ENCODE results near the gene MPIG6B.
A peak's percentile ranks its signal among the peaks of the same experiment; 100 is the strongest.

The MPIG6B gene, protein sequence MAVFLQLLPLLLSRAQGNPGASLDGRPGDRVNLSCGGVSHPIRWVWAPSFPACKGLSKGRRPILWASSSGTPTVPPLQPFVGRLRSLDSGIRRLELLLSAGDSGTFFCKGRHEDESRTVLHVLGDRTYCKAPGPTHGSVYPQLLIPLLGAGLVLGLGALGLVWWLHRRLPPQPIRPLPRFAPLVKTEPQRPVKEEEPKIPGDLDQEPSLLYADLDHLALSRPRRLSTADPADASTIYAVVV

DNA sequence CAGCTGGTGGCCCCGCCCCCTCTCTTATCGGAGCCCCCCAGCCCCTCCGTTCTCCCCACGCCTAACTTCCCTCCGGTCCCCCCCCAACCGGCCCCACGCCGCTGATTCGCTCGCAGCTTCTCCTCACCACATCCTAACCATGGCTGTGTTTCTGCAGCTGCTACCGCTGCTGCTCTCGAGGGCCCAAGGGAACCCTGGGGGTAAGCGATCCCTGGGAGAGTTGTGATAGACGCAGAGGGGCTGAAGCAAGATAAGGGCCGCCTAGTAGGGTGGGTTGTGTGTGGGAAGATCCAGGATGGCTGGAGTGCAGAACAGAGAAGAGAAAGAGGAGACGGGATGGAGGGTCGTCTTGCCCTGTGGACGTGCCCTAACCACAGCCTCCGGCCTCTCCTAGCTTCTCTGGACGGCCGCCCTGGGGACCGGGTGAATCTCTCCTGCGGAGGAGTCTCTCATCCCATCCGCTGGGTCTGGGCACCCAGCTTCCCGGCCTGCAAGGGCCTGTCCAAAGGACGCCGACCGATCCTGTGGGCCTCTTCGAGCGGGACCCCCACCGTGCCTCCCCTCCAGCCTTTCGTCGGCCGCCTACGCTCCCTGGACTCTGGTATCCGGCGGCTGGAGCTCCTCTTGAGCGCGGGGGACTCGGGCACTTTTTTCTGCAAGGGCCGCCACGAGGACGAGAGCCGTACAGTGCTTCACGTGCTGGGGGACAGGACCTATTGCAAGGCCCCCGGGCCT lies at the start of gene MPIG6B:
Gene MPIG6B (plus strand): TSS at position 129 of the 735 bp plus-strand sequence. CDS start 11 bp downstream, at position 140.
- no peak for DNase-seq

DNA sequence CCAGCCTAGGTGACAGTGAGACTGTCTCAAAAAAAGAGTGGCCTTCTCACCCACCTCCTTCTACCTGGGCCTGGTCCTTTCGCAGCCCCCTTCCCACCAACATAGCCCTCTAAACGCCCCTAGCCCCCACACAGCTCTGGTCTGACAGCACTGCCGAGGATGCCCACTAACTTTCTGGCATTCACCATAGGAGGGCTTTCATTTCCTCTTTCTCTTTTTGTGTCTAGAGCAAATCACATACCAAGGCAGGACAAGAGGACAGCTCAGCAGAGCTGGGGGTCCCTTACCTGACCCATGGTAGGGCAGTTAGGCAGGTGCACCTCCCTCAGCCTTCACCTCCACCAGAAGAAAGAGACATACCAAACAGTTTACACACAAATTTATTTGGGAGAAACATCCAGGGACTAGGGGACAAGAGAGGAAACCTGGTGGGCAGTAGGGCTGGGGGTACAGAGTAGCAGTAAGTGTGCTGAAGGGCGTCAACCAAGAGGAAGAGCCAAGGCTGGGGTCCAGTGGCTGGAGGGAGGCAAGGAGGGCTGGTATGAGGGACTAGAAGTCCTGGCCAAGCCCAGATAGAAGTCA lies 46.8 kb upstream of the MPIG6B start:
- DNase-seq = no peak

DNA sequence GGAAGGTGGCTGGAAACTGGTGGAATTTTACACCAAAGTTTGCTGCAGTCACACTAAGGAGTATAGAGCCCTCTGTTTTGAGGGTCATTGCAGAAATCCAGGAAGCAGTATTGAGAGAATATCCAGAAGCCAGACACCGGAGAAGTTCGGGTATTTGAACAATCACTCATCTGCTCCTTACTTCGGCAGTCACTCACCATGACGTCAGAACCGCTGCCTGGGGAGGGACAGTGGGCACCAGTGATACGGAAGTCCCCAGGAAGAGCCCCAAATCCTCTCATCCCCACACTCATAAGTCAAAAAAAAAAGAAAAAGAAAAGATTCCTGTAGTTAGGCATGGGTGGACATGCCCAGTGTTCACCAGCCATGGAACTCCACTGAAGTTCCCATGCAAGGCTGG lies 46.3 kb upstream of the MPIG6B start:
- no peak for DNase-seq

DNA sequence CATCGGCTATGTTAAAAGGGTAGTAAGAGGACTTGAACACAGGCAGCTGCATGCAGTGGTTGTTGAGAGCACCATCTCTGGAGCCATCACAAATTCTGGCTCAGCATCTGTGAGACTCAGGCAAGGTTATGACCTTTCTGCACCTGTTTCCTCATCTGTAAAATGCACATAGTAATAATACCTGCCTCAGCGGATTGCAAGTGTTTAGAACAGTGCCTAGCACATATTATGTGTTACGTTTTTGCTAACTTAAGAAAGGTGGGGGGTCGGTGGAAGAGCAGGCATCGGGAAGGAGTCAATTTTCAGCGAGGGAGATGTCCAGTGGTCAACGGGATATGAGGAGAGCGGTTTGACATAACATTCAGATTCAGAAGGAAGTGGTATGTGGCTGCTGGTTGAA lies 45.2 kb upstream of the MPIG6B start:
- DNase-seq = no peak

DNA sequence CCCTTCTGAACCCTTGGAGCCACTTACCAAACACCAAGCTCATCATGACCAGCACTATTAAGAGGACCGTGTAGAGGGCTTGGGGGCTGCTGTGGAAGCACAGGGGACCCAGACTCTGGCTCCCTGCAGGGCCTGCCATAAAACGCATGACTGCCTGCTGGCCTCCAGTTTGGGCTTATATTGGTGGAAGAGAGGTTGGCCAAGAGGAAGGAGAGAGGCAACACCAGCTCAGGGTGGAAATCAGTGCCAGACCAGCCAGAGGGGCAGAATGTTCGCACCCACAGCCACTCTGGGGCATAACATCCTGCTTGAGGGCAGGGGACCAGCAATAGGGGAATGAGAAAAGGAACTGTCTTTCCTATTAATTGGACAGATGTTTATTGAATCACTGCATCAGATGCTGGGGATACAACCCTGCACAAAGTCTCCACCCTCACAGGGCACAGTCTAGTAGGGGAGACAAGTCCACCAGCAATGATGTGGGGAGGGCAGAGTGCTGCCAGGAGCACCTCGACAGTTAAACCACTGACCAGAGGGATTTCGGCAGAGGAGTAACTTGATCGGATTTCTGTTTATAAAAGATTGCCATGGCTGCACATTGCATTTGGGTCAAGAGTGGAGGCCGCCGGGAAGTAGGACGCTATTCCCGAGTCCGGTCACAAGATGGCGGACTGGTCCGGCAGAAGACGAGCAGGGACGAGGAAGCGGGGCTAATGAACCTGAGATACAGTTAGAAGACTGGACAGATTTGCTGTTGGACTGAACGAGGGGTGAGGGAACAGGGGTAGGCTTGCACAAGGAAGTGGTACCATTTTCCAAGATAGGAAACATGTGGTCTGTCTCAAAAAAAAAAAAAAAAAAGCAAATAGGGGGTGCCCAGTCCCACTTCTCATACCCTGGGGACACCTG lies 42.7 kb upstream of the MPIG6B start, which contains the start of gene LY6G5C:
Gene LY6G5C (minus strand): TSS at position 842 of the 909 bp plus-strand sequence. CDS start 694 bp downstream, at position 148.
- peak; percentile 18 for DNase-seq

DNA sequence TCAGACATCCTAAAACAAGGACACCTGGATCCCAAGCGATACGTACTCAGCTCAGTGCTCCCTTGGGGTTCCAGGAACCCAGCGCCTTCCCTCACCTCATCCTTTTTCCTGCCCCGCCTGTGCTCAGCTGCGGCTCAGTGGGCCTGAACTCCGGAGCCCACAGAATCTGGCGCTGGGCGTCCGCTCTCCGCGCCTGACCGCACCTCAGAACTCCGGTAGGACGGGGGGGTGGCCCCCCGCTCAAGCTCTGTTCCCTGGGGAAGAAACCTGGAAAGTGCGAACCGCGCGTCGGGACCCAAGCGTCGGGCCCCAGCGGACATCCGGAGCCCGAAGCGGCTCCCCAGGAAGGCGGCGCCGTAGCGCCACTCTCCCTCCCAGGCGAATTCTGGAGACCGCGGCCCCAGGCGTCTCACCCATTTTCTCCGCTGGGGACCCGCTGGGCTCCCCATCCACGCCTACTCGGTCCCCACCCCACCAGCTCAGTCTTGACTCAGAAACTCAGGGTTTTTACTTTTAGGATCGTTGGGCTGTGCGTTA lies 42.0 kb upstream of the MPIG6B start:
- DNase-seq = no peak

DNA sequence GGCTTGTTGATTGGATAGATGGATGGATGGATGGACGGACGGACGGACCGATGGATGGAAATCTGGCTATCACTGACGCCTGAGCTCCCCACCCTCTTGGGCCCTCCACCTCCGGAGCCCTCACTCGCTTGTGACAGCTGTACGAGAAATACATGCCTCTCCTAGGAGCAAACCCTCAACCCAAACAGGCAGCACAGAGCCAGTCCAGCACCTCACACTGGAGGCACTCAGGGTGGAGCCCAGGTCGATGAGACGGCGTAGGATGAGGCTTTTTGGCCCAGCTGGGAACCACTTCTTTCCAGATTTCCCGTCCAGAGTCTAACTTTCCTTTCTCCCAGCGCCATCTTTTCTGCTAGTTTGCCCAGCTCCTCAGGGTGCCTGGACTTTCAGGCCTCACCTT lies 39.6 kb upstream of the MPIG6B start:
- DNase-seq = no peak

DNA sequence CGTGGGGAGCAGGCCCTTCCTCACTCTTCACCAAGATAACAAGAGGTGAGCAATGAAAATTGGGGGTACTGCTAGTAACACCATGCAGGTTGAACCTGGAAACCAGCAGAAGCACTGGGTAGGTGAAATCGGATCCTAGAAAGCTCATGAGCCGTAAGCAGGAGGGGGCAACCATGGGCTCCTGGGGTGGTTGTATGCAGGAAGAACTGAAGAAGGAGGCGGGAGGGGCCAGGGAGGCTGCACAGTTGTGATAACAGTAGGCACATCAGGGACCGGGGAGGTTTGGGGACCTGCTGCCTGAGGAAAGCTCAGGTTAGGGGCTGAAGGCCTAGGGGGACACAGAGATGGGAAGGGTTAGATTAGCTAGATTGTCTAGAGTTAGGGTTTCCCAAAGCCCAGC lies 36.7 kb upstream of the MPIG6B start:
- DNase-seq = no peak

DNA sequence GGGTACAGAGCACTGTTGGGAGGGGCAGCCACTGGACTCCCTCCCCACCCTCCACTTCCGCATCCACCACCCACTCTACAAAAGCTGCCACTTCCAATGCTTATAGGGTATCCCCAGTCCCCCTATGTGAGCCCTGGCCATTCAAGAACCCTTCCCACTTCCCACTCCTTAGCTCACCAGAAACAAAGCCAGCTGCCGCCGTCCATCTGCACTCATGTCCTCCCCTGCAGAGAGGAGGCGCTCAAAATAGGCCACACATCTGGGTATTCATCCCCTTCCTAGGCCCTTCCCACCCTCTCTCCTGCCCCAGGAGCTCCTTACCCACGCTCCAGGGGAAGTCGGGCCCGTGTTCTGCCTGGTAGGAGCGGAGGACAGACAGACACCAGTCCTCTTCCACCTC lies 35.9 kb upstream of the MPIG6B start:
- no peak for DNase-seq

DNA sequence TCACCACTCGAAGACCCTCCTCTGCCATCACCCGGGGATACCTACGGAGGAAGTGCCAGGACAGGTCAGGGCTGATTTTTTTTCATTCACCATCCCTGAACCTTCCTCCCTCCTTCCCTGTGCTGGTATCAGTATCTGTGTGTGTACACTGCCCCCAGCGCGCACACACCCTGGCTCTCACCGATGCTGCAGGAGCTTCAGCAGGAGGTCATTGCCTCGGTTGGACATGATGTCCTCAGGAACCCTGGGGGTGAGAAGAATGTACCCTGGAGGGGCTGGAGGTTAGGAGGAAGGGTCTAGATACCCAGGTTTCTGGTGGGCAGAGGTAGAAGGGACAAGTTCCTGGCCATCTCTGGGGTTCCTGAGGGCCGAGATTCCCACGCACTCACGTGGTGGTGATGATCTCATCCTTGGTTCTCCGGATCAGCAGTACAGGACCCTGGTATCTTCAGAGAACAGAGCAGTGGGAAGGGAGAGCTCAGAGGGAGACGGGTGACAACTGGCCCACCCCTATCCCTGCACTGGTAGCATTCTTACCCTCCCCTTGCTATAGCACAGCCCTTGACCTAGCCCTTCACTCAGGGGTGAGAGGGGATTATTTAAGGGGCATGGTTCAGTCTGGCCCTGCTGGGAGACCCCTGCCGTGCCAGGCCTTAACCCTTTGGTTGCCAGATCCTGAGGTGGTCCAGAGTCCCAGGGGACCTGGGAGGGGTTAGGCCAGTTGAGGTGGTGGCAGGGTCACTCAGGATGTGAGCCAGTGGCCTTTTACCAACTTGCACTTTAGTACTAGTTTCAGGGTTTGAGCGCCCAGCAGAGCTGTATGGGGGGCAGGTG lies 35.1 kb upstream of the MPIG6B start:
- no peak for DNase-seq

DNA sequence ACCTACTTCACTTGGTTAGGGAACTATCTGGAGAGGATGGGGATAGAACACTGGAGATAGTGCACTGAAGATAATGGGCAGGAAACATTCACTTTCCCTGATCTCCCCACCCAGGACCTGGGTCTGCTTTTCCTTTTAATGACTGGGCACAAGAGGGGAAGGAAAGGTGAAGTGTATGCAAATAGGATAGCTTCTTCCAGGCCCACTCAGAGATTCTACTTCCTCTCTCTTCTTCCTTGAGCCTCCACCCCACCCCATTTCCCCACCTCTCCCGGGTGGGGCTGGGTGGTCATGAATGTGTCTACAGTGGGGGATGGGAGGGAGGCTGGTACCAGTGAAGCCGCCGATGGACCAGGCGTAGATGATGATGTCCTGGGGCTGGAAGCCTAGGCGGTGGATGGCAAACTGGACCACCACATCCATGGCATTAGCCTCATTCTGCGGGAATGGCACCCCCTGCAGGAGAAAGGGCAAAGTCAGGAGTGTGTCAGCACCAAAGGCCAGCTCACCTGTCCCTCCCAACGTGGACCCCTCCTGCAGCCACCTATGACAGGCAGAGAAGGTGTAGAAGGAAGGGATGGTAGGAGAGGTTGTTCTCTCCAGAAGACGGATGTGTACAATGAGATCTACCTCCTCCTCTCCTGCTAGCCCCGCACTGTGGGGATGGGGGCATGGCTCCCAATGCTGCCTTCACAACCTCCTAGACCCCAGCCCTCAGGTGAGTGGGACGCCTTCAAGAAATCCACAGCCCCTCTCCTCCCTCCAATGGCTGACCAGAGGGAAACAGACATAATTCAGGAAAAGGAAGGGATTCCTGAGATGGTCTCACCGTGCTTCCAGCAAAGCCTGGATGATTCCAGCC lies 33.7 kb upstream of the MPIG6B start:
- no peak for DNase-seq

DNA sequence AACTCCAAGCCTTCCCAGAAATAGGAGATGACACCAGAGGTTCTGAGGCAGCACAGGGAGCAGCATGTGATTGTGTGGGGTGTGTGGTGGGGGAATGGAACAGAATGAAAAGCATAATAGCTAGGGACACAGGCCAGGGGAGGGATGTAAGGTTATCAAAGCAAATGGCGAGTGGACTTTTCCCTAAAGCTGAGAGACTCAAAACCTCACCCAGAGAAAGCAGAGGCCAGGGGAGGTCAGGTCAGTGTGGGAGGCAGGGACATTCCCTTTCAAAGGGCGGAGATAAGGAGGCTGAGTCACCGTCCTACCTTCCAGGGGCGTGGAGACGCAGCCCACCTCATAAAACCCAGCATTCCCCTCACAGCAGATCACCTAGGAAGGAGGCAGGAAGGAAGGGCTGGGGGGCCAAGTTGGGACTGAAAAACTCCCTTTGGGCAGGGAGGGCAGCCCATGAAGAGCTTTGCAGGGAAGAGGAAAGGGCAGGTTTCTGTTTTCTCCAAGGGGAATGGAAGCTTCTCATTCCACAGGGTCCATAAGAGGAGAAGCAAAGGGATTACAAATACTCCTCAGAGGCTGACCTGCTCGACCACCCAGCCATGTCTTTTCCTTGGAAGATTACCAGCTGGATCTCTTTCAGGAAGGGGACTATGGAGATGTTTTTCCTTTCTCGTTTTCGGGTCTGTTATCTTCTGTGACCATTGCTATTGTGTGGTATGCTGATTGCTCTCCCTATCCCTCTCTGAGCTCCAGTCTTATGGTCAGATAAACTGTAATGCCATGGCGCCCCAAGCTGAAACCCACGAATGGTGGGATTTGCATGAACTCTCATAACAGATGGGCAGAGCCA lies 32.7 kb upstream of the MPIG6B start:
- DNase-seq = no peak

DNA sequence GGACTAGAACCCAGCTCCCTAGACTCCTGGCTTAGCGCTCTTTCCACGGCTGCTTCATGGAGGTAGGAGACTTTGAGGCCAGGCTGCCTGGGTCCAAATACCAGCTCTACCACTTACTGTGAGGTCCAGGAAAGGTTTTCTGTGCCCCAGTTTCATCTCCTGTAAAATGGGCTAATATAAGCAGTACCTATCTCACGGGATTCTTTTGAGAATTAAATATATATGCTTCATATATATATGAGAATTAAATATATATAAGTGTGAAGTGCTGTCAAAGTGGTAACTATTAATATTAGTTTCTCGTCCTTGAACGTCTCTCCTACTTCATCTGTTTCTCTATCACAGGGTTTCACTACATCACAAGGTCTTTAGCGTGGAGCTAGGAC lies 32.1 kb upstream of the MPIG6B start:
- DNase-seq = no peak

DNA sequence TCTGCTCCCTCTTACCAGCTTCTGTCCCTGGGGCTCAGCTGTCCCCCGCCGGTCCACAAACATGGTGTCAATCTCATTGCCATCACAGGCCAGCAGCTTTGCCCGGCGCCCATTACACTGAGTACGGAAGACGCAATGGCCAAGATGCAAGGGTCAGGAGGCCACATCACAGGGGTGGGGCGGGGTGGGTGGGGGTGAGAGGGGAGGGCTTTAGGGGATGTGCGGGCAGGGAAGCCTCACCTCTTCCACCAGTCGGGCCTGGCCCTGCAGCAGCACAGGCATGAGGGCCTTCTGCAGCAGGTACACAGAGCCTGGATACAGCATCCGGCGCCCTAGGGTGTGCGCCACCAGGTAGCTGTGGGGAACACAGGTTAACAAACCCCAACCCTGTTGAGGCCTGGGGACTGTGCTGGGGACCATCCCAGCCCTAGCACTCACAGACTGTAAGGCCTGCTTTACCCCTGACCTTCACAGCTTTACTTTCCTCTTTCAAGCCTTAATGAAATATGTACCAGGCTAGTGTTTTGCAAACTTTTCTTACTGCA lies 31.5 kb upstream of the MPIG6B start:
- no peak for DNase-seq

DNA sequence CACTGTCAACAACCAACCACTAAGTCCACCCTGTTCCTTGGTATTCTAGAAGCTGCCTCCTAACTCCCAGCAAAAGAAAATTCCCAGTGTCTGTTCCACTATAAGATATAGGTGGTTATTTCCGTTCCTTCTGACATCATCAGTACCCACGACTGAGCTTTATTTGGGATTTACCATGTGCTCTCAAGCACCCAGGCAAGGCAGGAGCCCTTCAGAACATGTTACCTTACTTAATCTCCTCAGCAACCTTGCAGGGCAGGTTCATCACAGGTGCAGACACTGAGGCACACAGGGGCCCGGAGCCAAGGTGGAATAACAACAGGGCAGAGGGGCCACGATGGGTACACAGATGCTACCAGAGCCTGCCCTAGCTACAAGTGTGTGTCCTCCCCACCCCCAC lies 30.8 kb upstream of the MPIG6B start:
- no peak for DNase-seq

DNA sequence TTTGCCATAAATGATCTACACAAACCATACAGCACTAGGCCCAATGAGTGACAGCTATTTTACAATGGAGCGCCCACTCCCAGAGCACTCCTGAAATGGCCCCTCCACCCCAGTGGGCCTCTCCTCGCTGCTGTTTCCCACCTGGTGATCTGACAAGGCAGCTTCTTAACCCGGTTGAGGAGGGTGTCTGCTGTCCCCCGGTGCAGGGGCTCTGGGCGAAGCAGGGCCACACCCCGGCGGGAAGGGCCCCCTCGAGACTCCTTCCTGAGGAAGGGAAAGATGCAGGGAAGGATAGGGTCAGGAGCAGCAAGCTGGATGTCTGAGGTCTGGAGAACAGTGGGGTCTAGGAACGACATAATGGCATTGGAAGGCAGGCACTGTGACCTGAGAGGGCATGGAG lies 30.3 kb upstream of the MPIG6B start:
- no peak for DNase-seq

DNA sequence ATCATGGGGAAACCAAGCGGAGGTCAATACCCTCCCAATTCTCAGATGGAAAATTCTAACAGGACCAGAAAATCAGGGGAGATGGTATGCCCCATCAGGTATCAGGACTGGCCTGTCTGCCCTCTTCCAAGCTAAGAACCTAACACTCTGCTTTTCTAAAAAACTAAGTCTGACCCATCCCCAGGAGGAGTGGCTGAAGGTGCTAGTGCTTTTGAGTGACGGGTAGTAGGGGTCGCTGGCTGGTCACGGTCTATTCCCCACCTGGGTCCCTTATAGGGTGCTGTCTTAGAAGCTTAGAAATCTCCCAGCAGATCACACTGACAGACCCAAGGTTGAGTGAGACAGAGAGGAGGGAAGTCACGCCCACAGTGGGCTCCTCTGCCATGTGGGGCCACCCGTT lies 29.6 kb upstream of the MPIG6B start:
- DNase-seq = no peak

DNA sequence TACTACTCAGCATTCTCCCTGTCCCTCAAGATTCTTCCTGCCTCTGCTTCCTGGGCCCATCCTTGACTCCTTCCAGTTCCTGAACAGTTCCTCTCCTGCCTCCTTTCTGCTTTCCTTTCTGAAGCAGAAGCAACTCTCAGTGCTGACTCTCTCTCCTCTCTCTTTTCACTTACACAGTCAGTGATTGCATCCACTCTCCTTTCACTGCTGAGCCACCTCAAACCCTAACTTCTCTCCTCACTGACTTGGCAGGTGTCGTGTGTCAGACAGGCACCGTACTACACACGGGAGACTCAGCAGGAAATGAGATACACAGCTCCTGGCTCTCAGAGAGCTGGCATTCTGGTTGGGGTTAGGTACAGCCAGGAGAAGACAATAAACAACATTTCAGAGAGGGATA lies 25.6 kb upstream of the MPIG6B start:
- DNase-seq = no peak

DNA sequence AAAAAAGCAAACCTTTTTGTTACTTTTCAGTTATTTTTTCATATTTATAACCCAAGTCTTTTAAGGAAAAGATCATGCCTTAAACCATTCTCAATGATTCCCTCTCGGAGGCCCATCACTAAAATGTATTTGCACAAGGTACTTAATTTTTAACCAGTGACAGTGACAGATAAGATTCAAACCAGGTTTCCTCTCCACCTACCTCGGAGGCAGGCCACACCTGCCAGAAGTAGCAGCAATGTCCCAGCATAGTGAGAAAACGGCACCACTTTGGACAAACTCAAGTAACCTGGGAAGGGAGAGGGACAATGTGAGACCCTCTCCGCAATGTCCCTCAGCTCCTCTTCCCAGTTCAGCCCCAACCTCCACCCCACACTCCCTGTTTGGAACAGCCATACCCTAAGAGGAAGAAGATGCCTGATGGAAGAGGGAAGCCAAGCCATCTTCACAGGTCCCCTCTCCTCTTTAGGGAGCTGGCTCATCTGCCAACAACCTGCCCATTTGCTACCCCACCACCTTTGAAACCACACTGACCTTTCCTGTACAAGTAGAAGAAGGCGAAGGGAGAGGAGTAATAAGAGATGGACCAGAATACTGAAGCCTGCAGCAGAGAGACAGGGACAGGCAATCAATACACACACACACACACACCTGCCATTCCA lies 22.3 kb upstream of the MPIG6B start:
- no peak for DNase-seq

All from NCI-H524 treated with DMSO at 0.1 percent for 48 hours (cell line).